GM19025 (cell line): ENCODE measurements around the gene SMC3.
"Not testable (repeated sequence)": the region's sequence is repeated elsewhere in the genome, so short reads cannot be mapped to it uniquely, and the experiment has no call there.

Source experiments
- ATAC-seq: cut with Tn5 transposase; IDR thresholded peaks from one replicate; pipeline ENCODE4 v1.9.1; 2021; ENCODE audit warnings: mild to moderate bottlenecking, low read depth, moderate library complexity; ENCODE audit not compliant: unreplicated experiment

SMC3 gene

GRCh38 chr10:110574420-110574819, 6.9 kb downstream of the SMC3 start:
- ATAC-seq: no peak

- ATAC-seq: no peak
Measured at GRCh38 chr10:110576220-110576619, 8.7 kb downstream of the SMC3 start.

- ATAC-seq: no peak
Measured at GRCh38 chr10:110577056-110577455, 9.6 kb downstream of the SMC3 start.

- ATAC-seq: no peak
Measured at GRCh38 chr10:110584006-110584405, 16.5 kb downstream of the SMC3 start.

GRCh38 chr10:110591760-110592159, 24.3 kb downstream of the SMC3 start:
- no peak for ATAC-seq

DNA sequence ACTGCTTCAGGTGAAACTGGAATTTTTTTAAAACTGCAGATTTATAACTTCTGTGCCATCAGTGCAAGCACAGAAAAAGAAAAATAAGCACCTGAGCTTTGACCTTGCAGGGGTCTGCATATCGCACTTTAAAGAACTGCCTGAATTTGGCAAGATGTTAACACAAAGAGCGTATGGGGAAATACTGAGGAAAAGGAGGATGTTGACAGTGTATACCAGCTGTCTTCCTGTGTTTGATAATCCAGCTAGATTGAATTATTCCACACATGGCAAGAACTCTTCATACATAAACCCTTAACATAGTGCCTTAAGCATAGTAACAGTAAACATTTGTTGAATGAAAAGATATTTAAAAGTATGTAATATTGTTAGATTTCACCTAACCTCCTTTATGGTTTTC, 30.0 kb downstream of the SMC3 start:
- ATAC-seq: no peak

DNA sequence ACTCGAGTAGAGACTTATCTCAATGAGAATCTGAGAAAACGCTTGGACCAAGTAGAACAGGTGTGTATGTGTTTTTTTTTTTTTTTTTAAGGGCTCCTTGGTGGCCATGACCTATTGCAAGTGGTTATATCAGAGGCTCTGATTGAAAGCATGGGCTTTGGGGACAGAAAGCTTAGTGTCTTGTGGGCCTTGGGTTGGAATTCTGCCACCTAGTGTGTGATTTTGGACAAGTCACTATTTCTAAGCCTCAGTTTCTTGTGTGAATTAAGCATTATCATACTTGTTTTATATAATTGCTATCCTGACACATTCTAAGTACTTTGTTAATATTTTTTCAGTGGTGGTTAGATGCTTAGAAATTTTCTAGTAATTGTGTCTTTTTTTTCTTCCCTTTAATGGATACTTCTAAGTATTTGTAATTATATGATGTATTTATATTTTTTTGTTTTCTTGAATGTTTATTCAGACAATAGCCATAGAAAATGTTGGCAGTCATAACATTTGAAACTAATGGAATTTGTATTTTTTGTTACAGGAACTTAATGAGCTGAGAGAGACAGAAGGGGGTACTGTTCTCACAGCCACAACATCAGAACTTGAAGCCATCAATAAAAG, 33.1 kb downstream of the SMC3 start:
- no peak for ATAC-seq

- no peak for ATAC-seq
Measured at GRCh38 chr10:110601581-110601980, 34.1 kb downstream of the SMC3 start.

GRCh38 chr10:110608087-110608486, 40.6 kb downstream of the SMC3 start:
- ATAC-seq: no peak

GRCh38 chr10:110609605-110610004, 42.1 kb downstream of the SMC3 start:
- no peak for ATAC-seq

DNA sequence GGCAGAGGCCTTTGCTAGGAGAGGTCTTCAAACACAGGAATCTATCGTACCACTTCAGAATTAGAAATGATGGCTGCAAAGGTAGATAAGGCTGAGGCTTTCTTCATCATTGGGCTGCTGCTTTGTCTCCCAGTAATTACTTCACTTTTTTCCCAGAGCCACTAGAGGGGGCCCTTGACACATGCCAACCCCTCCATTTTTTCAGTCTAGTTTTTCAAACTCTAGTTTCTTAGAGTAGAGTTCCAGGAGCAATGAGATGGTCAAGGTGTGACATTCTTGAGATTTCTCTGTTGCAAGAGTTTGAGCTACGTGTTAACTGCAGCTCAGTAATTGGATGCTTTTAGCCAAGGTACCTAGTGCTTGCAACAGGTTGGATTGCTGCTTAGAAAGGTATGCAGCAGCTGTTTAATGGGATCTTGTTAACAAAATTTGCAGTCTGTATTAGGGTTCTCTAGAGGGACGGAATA, 42.8 kb downstream of the SMC3 start:
- ATAC-seq: no peak

DNA sequence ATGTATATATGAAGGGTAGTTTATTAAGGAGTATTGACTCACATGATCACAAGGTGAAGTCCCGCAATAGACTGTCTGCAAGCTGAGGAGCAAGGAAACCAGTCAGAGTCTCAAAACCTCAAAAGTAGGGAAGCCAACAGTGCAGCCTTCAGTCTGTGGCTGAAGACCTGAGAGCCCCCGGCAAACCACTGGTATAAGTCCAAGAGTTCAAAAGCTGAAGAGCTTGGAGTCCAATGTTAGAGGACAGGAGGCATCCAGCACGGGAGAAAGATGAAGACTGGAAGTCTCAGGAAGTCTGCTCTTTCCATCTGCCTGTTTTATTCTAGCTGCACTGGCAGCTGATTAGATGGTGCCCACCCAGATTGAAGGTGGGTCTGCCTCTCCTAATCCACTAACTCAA, 43.3 kb downstream of the SMC3 start:
- ATAC-seq: not testable (repeated sequence)

DNA sequence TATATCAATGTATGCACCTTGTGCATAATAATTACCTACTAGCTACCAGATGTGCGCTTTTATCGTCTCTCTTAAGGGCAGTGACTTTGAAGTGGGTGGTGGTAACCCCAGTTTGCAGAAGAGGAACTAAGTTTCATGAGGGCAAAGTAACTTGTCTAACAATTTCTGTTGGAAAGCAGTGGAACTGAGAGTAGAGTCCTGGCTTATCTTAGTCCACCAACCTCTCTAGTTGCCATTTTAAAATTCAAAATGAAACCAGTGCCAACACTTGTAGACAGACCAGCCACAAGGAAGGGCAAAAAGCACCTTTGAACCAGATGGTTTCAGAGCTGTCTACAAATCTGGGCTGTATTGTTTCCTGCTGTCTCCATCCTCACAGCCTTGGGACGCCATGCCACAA, 44.6 kb downstream of the SMC3 start:
- ATAC-seq: no peak

DNA sequence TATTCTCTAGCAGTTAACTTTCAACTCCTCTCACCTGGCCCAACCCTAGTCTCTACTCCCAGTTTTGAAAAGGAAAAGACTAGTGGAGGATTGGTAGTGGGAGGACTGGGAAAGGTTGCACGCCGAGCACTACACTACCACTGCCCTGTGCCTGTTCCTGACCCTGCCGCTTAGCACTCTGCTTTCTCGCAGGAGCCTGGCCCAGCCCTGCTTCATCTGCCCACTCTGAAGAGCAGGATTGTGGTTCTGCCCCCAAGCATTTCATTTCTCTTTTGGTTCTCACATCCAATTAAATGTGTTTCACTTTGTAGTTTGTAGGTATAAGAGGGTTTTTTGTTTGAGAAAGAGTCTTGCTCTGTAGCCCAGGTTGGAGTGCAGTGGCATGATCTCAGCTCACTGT, 45.1 kb downstream of the SMC3 start:
- no peak for ATAC-seq

- ATAC-seq: no peak
Measured at GRCh38 chr10:110613341-110613995, 46.0 kb downstream of the SMC3 start.

DNA sequence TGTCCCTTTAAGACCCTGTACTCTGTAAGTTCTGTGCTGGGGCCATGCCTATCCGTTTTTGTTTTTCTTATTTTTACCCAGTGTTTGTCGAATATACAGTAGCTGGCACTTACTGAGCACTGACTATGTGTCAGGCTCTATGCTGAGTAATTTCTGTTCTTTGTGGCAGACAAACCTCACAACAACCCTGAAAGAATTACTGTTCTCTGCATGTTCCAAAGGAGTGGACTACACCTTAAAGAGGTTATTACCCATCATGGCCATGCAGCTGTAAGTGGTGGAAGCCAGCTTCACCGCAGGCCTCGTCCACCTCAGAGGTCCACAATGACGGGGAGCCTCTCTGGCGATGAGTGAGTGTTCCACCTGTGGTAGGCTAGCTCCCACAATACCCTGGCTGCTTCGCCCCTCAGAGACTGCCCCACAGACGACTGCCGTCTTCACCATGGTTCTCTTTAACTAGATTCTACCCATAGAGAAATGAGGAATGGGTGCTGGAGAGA, 46.6 kb downstream of the SMC3 start:
- peak; percentile 37 for ATAC-seq

- no peak for ATAC-seq
Measured at GRCh38 chr10:110615057-110615747, 47.7 kb downstream of the SMC3 start.

DNA sequence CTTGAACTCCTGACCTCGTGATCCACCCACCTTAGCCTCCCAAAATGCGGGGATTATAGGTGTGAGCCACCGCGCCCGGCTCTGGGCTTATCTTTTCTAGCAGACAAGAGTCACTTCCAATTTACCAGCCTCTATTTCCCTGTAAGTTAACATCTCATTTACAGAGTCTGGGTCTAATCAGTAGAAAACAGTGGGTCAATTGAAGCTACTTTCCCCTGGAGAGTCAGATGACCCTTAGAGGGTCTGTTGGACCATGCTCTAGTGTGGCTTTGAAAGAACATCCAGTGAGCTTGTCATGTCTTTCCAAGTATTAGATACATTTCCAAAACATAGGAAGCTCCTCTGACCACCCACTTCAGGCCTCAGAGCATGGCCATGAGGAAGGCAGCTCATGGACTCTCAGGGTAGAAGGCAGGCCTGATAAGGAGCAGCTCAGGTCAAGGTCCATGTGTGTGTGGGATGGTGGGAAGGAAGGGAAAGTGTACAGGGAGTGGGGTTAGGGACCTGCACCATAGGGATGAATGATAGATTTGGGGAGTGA, 49.1 kb downstream of the SMC3 start:
- ATAC-seq: no peak

DNA sequence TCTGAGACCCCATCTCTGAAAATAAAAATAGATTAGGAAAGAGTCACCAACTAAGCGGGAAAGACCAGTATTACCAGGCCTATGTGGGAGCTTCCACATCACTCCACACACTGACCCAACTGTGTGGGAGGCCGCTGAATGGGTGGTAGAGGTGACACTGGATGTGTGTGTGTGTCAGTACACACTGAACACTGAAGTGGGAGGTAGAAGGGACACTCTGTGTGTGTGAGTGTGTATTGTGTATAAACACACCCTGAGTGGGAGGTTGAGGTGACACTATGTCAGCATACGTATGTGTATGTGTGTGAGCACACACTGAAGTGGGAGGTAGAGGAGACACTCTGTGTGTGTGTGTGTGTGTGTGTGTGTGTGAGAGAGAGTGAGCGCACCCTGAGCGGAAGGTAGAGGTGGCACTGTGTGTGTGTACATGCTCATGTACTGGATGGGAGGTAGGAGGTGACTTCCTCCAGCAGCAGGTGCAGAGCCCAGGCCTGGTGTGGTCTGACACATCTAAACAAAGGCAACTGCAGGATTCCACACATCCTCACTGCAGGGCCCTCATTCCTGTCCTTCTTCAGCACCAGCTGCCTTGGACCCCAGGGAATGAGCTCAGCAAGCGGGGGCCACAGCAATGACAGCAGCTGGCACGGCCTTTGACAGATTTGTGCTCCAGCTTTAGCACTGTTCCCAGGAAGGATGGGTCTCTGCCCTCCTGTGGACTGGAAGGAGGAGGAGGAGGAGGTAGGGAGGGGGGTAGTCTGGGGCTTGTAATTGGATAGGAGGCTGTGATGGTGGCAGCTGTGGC, 50.1 kb downstream of the SMC3 start:
- no peak for ATAC-seq

DNA sequence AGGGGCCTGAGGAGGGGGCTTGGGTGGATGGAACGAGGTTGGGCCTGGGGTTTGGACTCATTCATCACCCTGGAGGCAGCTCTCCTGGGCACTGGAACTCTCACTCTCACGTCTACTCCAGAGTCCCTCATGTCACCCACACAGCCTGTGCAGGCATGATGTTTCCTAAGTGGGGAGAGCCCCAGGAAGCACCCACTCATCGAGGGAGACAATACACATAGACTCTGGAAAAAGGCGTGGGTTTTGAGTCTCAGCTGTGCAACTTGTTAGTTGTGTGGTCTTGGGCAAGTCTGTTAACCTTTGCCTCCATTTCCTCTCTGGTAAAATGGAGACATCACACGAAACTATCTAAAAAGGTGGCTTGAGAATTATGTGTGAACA, 50.7 kb downstream of the SMC3 start:
- ATAC-seq: no peak
